ENCODE data around the gene PHOX2B. TPM values are rescaled to one million over a fixed set of nuclear protein-coding genes. Genes with fewer than 3 reads are reported as not detected.
"Not testable (repeated sequence)": the region's sequence is repeated elsewhere in the genome, so short reads cannot be mapped to it uniquely, and the experiment has no call there.

The PHOX2B gene
- polyA plus RNA-seq, 12 donors: 0.08 to 10.3 TPM; not detected in 10

DNA sequence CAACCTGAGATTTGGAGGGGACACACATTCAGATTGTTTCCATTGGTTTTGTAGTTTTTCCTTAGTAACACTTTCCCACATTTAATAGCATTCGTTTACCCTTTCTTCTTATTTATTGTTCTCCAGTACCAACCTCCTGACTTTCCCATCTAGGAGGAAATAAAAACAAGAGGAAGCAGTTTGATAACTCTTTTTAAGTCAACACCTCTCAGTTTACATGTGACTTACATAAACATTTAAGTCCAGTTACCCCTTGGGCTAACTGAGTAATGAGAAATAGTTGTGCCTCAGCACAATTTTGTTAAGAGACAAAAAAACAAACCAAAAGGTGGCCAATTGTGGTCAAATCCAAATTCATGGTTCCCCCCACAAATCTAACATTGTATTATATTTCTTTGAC lies 34.8 kb downstream of the PHOX2B start:
- no peak for DNase-seq

- no peak for DNase-seq
Measured at GRCh38 chr4:41712425-41712824, 36.1 kb downstream of the PHOX2B start.

GRCh38 chr4:41711654-41712053 lies 36.9 kb downstream of the PHOX2B start:
- not testable (repeated sequence) for DNase-seq

GRCh38 chr4:41709844-41710481 lies 38.6 kb downstream of the PHOX2B start:
- no peak for DNase-seq

GRCh38 chr4:41703785-41704184 lies 44.7 kb downstream of the PHOX2B start:
- DNase-seq: no peak

GRCh38 chr4:41702770-41703169 lies 45.8 kb downstream of the PHOX2B start:
- DNase-seq: no peak

GRCh38 chr4:41701983-41702382 lies 46.5 kb downstream of the PHOX2B start:
- no peak for DNase-seq

DNA sequence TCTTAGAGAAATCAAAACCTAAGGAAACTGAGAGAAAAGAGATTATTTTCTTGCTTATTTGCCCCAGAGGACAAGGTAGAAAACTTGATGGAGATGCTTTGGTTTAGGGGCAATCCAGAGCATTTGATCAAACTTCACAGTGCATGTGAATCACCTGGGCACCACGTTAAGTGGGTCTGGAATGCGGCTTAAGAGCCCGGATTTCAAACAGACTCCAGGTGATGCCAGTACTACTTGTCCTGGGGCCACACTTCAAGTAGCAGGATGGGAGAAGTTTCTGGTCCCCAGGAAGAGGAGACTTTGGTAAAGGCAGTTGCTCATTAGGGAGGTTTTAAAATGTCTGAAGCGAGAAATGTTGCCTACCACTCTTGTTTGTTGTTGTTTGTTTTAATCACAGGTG lies 51.8 kb downstream of the PHOX2B start:
- DNase-seq: no peak

DNA sequence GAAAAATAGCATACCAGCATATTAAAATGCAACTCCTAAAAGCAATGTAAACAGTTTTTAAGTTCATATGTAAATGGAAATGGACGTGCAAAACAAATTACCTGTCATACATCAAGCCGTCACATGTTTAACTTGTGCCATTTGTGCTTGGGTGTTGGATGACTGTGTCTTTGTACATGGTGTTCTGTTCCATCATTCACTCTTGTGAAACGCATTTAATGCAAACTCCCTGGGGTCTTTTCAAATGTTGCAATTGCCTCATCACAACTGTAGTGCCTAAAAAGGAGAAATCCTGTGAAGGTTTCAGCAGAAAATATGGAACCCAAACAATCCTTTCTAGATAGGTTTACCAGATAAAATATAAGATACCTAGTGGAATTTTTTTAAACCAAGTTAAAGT lies 52.4 kb downstream of the PHOX2B start:
- DNase-seq: no peak

Other genes starting within 250 kb of the PHOX2B start
- 100 to 1,000 TPM in 10 of 12 donors, 10 to 100 TPM in 2; 75.4 to 689 (median 126) TPM for gene LIMCH1, start 210.6 kb downstream of the PHOX2B start, polyA plus RNA-seq (ENCODE audit: insufficient read length in 12 of 12)
- 10 to 100 TPM in 11 of 12 donors, not detected in 1; 17.5 to 39.4 (median 21.2) TPM for gene TMEM33, start 186.7 kb upstream of the PHOX2B start, polyA plus RNA-seq (ENCODE audit: insufficient read length in 12 of 12)
- under 1 TPM in 10 of 12 donors, not detected in 2; 0.05 to 0.68 (median 0.32) TPM for gene DCAF4L1, start 233.0 kb upstream of the PHOX2B start, polyA plus RNA-seq (ENCODE audit: insufficient read length in 12 of 12)
- gene SLC30A9, start 241.8 kb upstream of the PHOX2B start, polyA plus RNA-seq (ENCODE audit: insufficient read length in 12 of 12): 10 to 100 TPM in 11 of 12 donors, not detected in 1; 41.2 to 70.8 (median 62.7) TPM

Measured in muscle of arm (tissue), 12 donors.